OCI-LY3 (cell line): ENCODE measurements around the gene ARID1B.

Experiments
- CTCF ChIP-seq: fragments of 200-600, 300-600 bp; sonication (generic); IDR thresholded peaks from 2 replicates; pipeline ENCODE4 v1.5.1; 2014; ENCODE audit warnings: antibody characterized with exemption, low read length, low read depth
- EZH2phosphoT487 ChIP-seq: fragments of 200-600 bp; shearing (Covaris generic); IDR thresholded peaks from 2 replicates; pipeline ENCODE4 v1.6.1; 2018; ENCODE audit warnings: antibody characterized with exemption, mixed run types, low read depth

- TF ChIP-seq CTCF (no peak), EZH2phosphoT487 (no peak)
Observed at GRCh38 chr6:157019115-157019641, 242.0 kb downstream of the ARID1B start.
